RWPE1 (cell line): ENCODE results near the gene CRYBB2.

Source experiments
- CTCF ChIA-PET: fragments of 350-600 bp; sonication (Branson Sonifier 250); formaldehyde crosslinking; extraction: SDS; loops from one replicate; lab custom pipeline; 2021; lab: Yijun Ruan, JAX
- POLR2A ChIA-PET: fragments of 400-600 bp; formaldehyde crosslinking; extraction: SDS; loops from one replicate; lab custom pipeline; 2020; ENCODE audit warnings: antibody characterized with exemption; ENCODE audit not compliant: low non-redundant PET; lab: Yijun Ruan, JAX
- DNase-seq: peaks from one replicate; pipeline ENCODE4 v3.0.0; 2012; ENCODE audit warnings: low spot score
- H3K27ac ChIP-seq: fragments of 450-650 bp; 2 replicates; pipeline ENCODE4 v1.5.1; 2017
- CTCF ChIP-seq: fragments of 450-650 bp; conservative IDR thresholded peaks from 2 replicates; pipeline ENCODE4 v1.5.1; 2017; ENCODE audit warnings: low read depth, mild to moderate bottlenecking

CRYBB2 gene

GRCh38 chr22:25186140-25186539 lies 33.3 kb upstream of the CRYBB2 start:
- ChIA-PET CTCF (interaction anchor here (0.6 kb wide), 1 partner anchor 1495 kb away, joined by 3 read pairs; no protein-coding TSS in a partner anchor), POLR2A (no interaction called here)
- peak overlapping the region; percentile 32 for H3K27ac ChIP-seq

DNA sequence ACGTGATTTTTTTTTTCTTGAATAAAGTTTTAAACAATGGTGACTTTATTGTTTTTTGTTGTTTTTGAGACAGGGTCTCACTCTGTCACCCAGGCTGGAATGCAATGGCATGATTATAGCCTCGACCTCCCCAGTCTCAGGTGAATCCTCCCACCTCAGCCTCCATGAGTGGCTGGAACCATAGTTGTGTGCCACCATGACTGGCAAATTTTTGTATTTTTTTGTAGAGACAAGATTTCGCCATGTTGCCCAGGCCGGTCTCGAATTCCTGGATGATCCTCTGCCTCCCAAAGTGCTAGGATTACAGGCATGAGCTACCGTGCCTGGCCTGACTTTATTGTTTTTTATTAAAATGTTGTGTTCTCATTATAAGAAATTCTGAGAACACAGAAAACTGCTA lies 32.0 kb upstream of the CRYBB2 start:
- no peak for TF ChIP-seq CTCF

More at GRCh38 chr22:25186140-25186539, 33.3 kb upstream of the CRYBB2 start:
- no peak for TF ChIP-seq CTCF
- DNase-seq: no peak

DNA sequence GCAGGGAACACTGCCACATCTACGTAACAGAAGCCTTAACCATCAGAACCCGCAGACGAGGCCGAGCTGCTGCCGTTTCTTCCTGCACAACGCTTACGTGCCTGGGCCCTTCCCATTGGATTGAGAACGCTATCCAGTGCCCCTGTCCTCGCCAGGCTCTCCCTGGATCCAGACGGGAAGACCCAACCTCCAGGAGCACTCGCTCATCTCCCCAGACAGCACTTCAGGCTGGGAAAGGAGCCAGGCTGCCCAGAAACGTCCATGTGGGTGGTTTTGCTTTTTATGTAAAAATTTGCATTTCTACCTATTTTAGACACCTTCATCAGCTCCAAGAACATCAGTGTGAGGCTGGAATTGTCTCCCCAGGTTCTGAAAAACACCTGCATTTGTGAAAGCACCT lies 27.0 kb upstream of the CRYBB2 start:
- TF ChIP-seq CTCF: no peak
- DNase-seq: no peak
- CTCF ChIA-PET: no interaction called here
- no peak overlapping the region for H3K27ac ChIP-seq
- POLR2A ChIA-PET: no interaction called here

More for the DNA sequence above, 32.0 kb upstream of the CRYBB2 start:
- ChIA-PET CTCF (interaction anchor here (1.0 kb wide), 1 partner anchor 15 kb away, joined by 3 read pairs; no protein-coding TSS in a partner anchor), POLR2A (no interaction called here)
- H3K27ac ChIP-seq: no peak overlapping the region
- no peak for DNase-seq

- no peak overlapping the region for H3K27ac ChIP-seq
- ChIA-PET CTCF (no interaction called here), POLR2A (no interaction called here)
- no peak for TF ChIP-seq CTCF
- no peak for DNase-seq
Measured at GRCh38 chr22:25193130-25193529, 26.3 kb upstream of the CRYBB2 start.

DNA sequence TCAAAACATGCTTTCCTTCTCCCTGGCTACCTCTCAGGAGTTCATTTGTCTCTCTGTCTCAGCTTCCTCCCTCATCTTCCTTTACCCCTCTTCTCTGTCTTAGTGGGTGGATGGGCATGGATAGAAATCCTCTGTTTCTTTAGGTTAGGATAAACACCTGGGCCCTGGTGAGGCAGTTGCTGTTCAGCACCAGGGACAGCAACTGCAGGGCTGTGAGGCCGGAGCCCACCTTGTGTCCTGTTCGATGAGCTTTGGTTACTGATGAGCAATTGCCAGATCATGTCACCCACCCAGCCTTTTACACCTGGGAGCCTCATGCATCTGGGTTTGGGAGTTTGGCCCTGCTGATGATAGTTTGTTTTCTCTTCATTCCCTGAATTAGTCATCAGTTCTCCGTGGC lies 25.9 kb upstream of the CRYBB2 start:
- ChIA-PET CTCF (no interaction called here), POLR2A (no interaction called here)
- DNase-seq: no peak
- no peak for TF ChIP-seq CTCF
- no peak overlapping the region for H3K27ac ChIP-seq

GRCh38 chr22:25196326-25196725 lies 23.1 kb upstream of the CRYBB2 start:
- POLR2A ChIA-PET: no interaction called here
- CTCF ChIA-PET: no interaction called here
- no peak overlapping the region for H3K27ac ChIP-seq
- TF ChIP-seq CTCF: no peak
- DNase-seq: no peak

GRCh38 chr22:25197340-25197739 lies 22.1 kb upstream of the CRYBB2 start:
- no peak for TF ChIP-seq CTCF
- CTCF ChIA-PET: no interaction called here
- no peak for DNase-seq
- POLR2A ChIA-PET: no interaction called here
- H3K27ac ChIP-seq: no peak overlapping the region
